ENCODE data around the gene CTDSP2. TPM values are rescaled to one million over a fixed set of nuclear protein-coding genes. Genes with fewer than 3 reads are reported as not detected.
A peak's percentile ranks its signal among the peaks of the same experiment; 100 is the strongest.
"Not testable (repeated sequence)": the region's sequence is repeated elsewhere in the genome, so short reads cannot be mapped to it uniquely, and the experiment has no call there.

Gene CTDSP2
- total RNA-seq, 4 donors from 2014 or later: 87.5 to 196 (median 128) TPM

DNA sequence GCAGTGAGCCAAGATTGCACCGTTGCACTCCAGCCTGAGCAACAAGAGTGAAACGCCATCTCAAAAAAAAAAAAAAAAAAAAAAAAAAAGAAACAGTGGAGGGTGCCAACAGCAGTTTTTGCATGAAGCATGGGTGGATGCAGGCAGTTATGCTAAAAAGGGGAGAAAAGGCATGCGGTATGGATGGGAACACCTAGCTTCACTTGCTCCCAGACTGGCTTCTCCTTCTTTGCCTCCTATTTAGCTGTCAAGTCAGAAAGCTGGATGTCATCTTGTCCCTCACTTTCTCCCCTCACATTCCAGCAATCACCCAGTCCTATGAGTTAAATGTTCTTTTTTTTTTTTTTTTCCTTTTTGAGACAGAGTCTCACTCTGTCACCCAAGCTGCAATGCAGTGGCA is 71.5 kb downstream of the CTDSP2 start:
- no peaks in the 10 kb centered on the region for H3K36me3 ChIP-seq

DNA sequence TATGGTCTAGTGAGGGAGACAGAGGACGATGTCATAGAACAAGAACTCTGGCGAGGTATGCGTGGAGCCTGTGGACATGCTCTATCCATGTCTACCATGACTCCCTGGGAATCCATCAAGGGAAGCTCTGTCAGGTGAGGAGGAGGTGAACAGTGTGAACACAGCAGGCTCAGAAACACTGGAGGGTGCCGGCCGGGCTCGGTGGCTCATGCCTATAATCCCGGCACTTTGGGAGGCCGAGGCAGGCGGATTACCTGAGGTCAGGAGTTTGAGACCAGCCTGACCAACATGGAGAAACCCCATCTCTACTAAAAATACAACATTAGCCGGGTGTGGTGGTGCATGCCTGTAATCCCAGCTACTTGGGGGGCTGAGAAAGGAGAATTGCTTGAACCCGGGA is 71.9 kb downstream of the CTDSP2 start:
- DNase-seq, H3K9me3 ChIP-seq, H3K27me3 ChIP-seq, H3K4me3 ChIP-seq, H3K4me1 ChIP-seq, H3K27ac ChIP-seq, H3K36me3 ChIP-seq: not testable (repeated sequence)

More for the DNA sequence above, 71.5 kb downstream of the CTDSP2 start:
- Histone ChIP-seq H3K4me1 (peaks cover 0 to 9% (median 3%) of the 10 kb centered on the region in 4 donors), H3K27me3 (no peaks in the 10 kb centered on the region), H3K27ac (no peak overlapping the region), H3K9me3 (no peaks in the 10 kb centered on the region), H3K4me3 (no peak overlapping the region)
- no peak for DNase-seq
- TF ChIP-seq, protein P1, sequence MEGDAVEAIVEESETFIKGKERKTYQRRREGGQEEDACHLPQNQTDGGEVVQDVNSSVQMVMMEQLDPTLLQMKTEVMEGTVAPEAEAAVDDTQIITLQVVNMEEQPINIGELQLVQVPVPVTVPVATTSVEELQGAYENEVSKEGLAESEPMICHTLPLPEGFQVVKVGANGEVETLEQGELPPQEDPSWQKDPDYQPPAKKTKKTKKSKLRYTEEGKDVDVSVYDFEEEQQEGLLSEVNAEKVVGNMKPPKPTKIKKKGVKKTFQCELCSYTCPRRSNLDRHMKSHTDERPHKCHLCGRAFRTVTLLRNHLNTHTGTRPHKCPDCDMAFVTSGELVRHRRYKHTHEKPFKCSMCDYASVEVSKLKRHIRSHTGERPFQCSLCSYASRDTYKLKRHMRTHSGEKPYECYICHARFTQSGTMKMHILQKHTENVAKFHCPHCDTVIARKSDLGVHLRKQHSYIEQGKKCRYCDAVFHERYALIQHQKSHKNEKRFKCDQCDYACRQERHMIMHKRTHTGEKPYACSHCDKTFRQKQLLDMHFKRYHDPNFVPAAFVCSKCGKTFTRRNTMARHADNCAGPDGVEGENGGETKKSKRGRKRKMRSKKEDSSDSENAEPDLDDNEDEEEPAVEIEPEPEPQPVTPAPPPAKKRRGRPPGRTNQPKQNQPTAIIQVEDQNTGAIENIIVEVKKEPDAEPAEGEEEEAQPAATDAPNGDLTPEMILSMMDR (IDR thresholded peaks at IDR 0.05): no peak
- TF ChIP-seq POLR2A (IDR thresholded peaks at IDR 0.05): no peak

DNA sequence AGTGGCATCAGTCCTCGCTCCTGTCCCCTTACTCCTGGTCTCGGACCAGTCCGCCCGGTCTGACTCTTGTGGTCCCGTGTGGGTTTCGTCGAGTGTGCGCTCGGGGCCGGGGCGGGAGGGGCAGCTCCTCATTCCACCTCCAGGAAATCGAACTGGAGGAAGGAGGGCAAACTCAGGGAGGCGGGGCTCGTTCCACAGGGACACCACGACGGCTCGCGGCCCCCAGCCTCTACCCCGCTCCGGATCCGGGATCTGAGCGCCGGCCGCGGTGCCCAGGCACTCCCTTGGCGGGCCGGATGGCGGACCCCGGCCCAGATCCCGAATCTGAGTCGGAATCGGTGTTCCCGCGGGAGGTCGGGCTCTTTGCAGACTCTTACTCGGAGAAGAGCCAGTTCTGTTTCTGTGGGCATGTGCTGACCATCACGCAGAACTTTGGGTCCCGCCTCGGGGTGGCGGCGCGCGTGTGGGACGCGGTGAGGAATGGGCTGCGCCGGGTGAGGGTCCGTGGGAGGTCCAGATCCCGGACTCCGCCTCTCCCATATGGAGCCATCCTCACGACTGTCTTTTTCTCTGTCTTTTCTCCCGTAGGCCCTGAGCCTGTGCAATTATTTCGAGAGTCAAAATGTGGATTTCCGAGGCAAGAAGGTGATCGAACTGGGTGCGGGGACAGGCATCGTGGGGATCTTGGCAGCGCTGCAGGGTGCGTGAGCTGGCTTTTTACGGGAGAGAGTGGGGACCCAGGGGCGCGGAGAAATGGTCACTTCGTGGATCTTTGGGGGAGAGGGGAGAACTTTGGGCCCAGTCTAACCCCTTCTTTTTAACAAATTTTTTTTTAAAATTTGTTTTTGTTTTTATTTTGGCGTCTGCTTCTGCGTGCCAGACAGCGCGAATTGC is 73.9 kb downstream of the CTDSP2 start, which contains the start of gene EEF1AKMT3:
EEF1AKMT3 (plus strand) TSS at position 186 of the 894 bp plus-strand sequence; CDS start at position 297, 111 bp downstream.
- peak; percentile 60 to 81 (median 81) for DNase-seq
- Histone ChIP-seq H3K4me1 (peaks cover 0 to 9% (median 3%) of the 10 kb centered on the region in 4 donors), H3K27me3 (no peaks in the 10 kb centered on the region), H3K4me3 (peak within 1 kb of the TSS; percentile 54 to 72 (median 64)), H3K9me3 (no peaks in the 10 kb centered on the region), H3K27ac (peak within 1 kb of the TSS; percentile 84 to 92 (median 86)), H3K36me3 (no peaks in the 10 kb centered on the region)
- TF ChIP-seq POLR2A (IDR thresholded peaks at IDR 0.05): no peak
- TF ChIP-seq, protein P1 (IDR thresholded peaks at IDR 0.05): peak in 2 of 6 experiments; percentile 12 to 14

DNA sequence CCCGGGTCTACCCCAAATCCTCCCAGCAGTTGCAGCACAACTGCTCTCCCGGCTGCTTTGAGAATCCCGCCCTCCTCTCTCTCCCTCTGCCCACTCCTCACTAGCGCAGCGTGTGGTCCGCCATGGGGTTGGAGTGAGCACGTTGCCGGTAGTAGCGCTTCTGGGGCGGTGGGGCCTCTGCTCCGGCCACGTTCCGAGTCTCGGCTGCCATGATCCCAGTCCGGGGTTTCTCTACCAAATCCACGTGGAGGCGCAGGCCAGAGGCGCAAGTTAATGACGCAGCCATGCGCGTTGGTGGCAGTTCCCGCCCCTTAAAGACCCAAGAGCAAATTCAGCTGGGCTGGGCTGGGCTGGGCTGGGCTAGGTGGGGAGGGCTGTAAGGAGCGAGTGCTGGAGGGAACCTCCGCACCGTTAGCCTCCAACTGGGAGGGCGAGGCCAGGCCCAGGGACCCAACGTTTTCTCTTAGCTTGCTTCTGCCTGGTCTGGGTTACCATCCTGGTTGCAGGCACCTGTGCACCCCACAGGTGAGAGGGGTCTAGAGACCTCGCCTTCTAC is 74.6 kb downstream of the CTDSP2 start, which contains the start of gene METTL1:
METTL1 (minus strand) TSS at position 233 of the 556 bp plus-strand sequence; CDS start at position 211, 22 bp downstream.
- Histone ChIP-seq H3K4me1 (peaks cover 0 to 11% (median 3%) of the 10 kb centered on the region in 4 donors), H3K4me3 (peak within 1 kb of the TSS; percentile 54 to 72 (median 64)), H3K27ac (peak within 1 kb of the TSS; percentile 84 to 92 (median 86)), H3K27me3 (peaks cover 0 to 2% of the 10 kb centered on the region in 2 donors), H3K36me3 (no peaks in the 10 kb centered on the region), H3K9me3 (no peaks in the 10 kb centered on the region)
- DNase-seq: peak; percentile 94 to 97 (median 95)
- TF ChIP-seq POLR2A (IDR thresholded peaks at IDR 0.05): peak in 1 of 2 donors; percentile 54
- TF ChIP-seq, protein P1 (IDR thresholded peaks at IDR 0.05): peak in 1 of 6 experiments; percentile 19

DNA sequence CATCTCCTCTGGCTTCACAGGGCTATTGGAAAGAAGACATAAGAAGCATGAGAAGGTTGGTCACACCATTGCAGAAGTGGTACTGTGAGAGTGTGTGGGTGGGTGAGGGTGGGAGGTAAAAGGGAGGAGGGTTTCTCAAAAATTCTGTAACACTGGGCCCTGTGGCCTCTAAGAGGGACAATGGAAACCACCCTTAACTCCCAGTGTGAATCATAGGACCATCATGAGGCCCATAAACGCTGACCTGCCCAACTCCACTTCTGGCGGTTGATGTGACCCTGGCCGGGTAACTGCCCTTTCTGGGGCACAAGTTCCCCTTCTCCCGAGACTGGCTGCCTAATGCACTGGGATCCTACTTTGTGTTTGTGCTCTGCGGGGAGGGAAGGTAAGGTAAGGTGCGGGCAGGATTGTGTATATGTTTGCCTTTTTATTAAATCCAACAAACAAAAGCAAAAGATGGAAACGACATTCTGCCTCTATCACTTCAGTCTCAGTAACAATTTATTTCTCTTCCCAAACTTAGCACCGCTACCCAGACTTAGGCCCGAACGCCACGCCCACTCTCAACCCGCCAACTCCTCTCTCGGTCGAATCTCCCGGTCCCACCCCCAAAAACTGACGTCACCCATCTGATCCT is 75.2 kb downstream of the CTDSP2 start:
- Histone ChIP-seq H3K27ac (peak overlapping the region; percentile 84 to 92 (median 86)), H3K27me3 (peaks cover 0 to 6% of the 10 kb centered on the region in 2 donors), H3K4me1 (peaks cover 0 to 17% (median 8%) of the 10 kb centered on the region in 4 donors), H3K9me3 (no peaks in the 10 kb centered on the region), H3K36me3 (no peaks in the 10 kb centered on the region), H3K4me3 (peak overlapping the region; percentile 54 to 72 (median 64))
- peak; percentile 82 to 93 (median 92) for DNase-seq
- TF ChIP-seq, protein P1 (IDR thresholded peaks at IDR 0.05): no peak
- TF ChIP-seq POLR2A (IDR thresholded peaks at IDR 0.05): no peak
